T-helper 22 cell (primary cell): ENCODE measurements around the gene CNTNAP2.

ENCODE experiments used
- DNase-seq: peaks from one replicate; pipeline ENCODE4 v3.0.0-alpha.2; 2020; ENCODE audit warnings: low read depth

CNTNAP2 gene

GRCh38 chr7:146116521-146117222 is at the start of gene CNTNAP2:
CNTNAP2 (plus strand) TSS chr7:146116801; CDS start chr7:146116877, 76 bp downstream.
- DNase-seq, result no peak

GRCh38 chr7:146067880-146068279 is 48.7 kb upstream of the CNTNAP2 start:
- DNase-seq, result no peak

GRCh38 chr7:146074195-146074765 is 42.3 kb upstream of the CNTNAP2 start:
- no peak for DNase-seq

- DNase-seq, result no peak
Measured at GRCh38 chr7:146076344-146076743, 40.3 kb upstream of the CNTNAP2 start.

GRCh38 chr7:146084086-146084485 is 32.5 kb upstream of the CNTNAP2 start:
- DNase-seq, result no peak

- DNase-seq, result no peak
Measured at GRCh38 chr7:146090023-146090645, 26.5 kb upstream of the CNTNAP2 start.

GRCh38 chr7:146094356-146094755 is 22.2 kb upstream of the CNTNAP2 start:
- DNase-seq, result no peak

GRCh38 chr7:146096994-146097393 is 19.6 kb upstream of the CNTNAP2 start:
- no peak for DNase-seq

GRCh38 chr7:146106319-146106718 is 10.3 kb upstream of the CNTNAP2 start:
- no peak for DNase-seq

GRCh38 chr7:146112755-146113154 is 3.8 kb upstream of the CNTNAP2 start:
- DNase-seq, result no peak

GRCh38 chr7:146115548-146115850 is 1.1 kb upstream of the CNTNAP2 start:
- DNase-seq, result no peak

GRCh38 chr7:146115851-146116520 is 615 bp upstream of the CNTNAP2 start:
- no peak for DNase-seq

GRCh38 chr7:146117576-146117975 is 975 bp downstream of the CNTNAP2 start:
- no peak for DNase-seq

- DNase-seq, result no peak
Measured at GRCh38 chr7:146119002-146119401, 2.4 kb downstream of the CNTNAP2 start.

GRCh38 chr7:146123715-146124114 is 7.1 kb downstream of the CNTNAP2 start:
- no peak for DNase-seq

GRCh38 chr7:146126767-146127509 is 10.3 kb downstream of the CNTNAP2 start:
- no peak for DNase-seq

- no peak for DNase-seq
Measured at GRCh38 chr7:146129296-146129695, 12.7 kb downstream of the CNTNAP2 start.

GRCh38 chr7:146129997-146130396 is 13.4 kb downstream of the CNTNAP2 start:
- no peak for DNase-seq

GRCh38 chr7:146131701-146132100 is 15.1 kb downstream of the CNTNAP2 start:
- DNase-seq, result no peak

GRCh38 chr7:146136357-146136875 is 19.8 kb downstream of the CNTNAP2 start:
- no peak for DNase-seq

- DNase-seq, result no peak
Measured at GRCh38 chr7:146138926-146139325, 22.3 kb downstream of the CNTNAP2 start.

- no peak for DNase-seq
Measured at GRCh38 chr7:146146831-146147486, 30.4 kb downstream of the CNTNAP2 start.
